Chondrocyte (in vitro differentiated cells): ENCODE results near the gene ITGB4. TPM values are rescaled to one million over a fixed set of nuclear protein-coding genes. Genes with fewer than 3 reads are reported as not detected.
A peak's percentile ranks its signal among the peaks of the same experiment; 100 is the strongest.

ENCODE experiments used
- DNase-seq: peaks from one replicate; pipeline ENCODE4 v3.0.0; 2021; ENCODE audit warnings: mixed read lengths, low spot score
- H3K27ac Mint-ChIP-seq: one replicate; pipeline ENCODE4 v1.8.0; 2021; ENCODE audit warnings: mild to moderate bottlenecking, moderate library complexity, mixed read lengths; ENCODE audit not compliant: unreplicated experiment
- H3K27me3 Mint-ChIP-seq: 2 replicates; pipeline ENCODE4 v1.8.0; 2021; ENCODE audit warnings: low read depth, mixed read lengths
- H3K36me3 Mint-ChIP-seq: 2 replicates; pipeline ENCODE4 v1.8.0; 2021; ENCODE audit warnings: low read depth, mixed read lengths
- H3K4me1 Mint-ChIP-seq: 2 replicates; pipeline ENCODE4 v1.8.0; 2021; ENCODE audit warnings: low read depth, mild to moderate bottlenecking, mixed read lengths
- H3K4me3 Mint-ChIP-seq: one replicate; pipeline ENCODE4 v1.8.0; 2021; ENCODE audit warnings: mild to moderate bottlenecking, moderate library complexity, mixed read lengths; ENCODE audit not compliant: unreplicated experiment
- H3K9me3 Mint-ChIP-seq: 2 replicates; pipeline ENCODE4 v1.8.0; 2021; ENCODE audit warnings: low read depth, mixed read lengths
- total RNA-seq: library from RNA; stranded (reverse); gene quantifications from 3 replicates; pipeline ENCODE4 v1.2.1, GENCODE V29; 2021
- TF ChIP-seq, protein P1 (sequence below): fragments of 200-600 bp; sonication (generic); IDR thresholded peaks from 2 replicates; pipeline ENCODE4 v1.5.0; 2021; ENCODE audit warnings: antibody characterized with exemption, mild to moderate bottlenecking, moderate library complexity

Gene ITGB4
- total RNA-seq, 1 donor from 2014 or later, result 5.6 TPM

- H3K27ac Mint-ChIP-seq, result no peak overlapping the region
- DNase-seq, result peak; percentile 59
- H3K4me1 Mint-ChIP-seq, result peaks cover 4% of the 10 kb centered on the region
- TF ChIP-seq, protein P1, sequence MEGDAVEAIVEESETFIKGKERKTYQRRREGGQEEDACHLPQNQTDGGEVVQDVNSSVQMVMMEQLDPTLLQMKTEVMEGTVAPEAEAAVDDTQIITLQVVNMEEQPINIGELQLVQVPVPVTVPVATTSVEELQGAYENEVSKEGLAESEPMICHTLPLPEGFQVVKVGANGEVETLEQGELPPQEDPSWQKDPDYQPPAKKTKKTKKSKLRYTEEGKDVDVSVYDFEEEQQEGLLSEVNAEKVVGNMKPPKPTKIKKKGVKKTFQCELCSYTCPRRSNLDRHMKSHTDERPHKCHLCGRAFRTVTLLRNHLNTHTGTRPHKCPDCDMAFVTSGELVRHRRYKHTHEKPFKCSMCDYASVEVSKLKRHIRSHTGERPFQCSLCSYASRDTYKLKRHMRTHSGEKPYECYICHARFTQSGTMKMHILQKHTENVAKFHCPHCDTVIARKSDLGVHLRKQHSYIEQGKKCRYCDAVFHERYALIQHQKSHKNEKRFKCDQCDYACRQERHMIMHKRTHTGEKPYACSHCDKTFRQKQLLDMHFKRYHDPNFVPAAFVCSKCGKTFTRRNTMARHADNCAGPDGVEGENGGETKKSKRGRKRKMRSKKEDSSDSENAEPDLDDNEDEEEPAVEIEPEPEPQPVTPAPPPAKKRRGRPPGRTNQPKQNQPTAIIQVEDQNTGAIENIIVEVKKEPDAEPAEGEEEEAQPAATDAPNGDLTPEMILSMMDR, result no peak
- H3K27me3 Mint-ChIP-seq, result no peaks in the 10 kb centered on the region
- H3K36me3 Mint-ChIP-seq, result peaks cover 1% of the 10 kb centered on the region
- H3K9me3 Mint-ChIP-seq, result no peaks in the 10 kb centered on the region
- H3K4me3 Mint-ChIP-seq, result no peak overlapping the region
These were observed 44.7 kb downstream of the ITGB4 start for GRCh38 chr17:75765981-75766380.

- Mint-ChIP-seq H3K27me3 (no peaks in the 10 kb centered on the region), H3K27ac (no peak overlapping the region), H3K4me3 (no peak overlapping the region), H3K4me1 (peaks cover 6% of the 10 kb centered on the region), H3K9me3 (no peaks in the 10 kb centered on the region), H3K36me3 (no peaks in the 10 kb centered on the region)
- TF ChIP-seq, protein P1, result no peak
- no peak for DNase-seq
These were observed 46.6 kb downstream of the ITGB4 start for GRCh38 chr17:75767881-75768280.

GRCh38 chr17:75769536-75769935, 48.3 kb downstream of the ITGB4 start:
- H3K9me3 Mint-ChIP-seq, result no peaks in the 10 kb centered on the region
- H3K27me3 Mint-ChIP-seq, result no peaks in the 10 kb centered on the region
- no peak overlapping the region for H3K27ac Mint-ChIP-seq
- peaks cover 2% of the 10 kb centered on the region for H3K4me1 Mint-ChIP-seq
- no peak overlapping the region for H3K4me3 Mint-ChIP-seq
- no peak for DNase-seq
- H3K36me3 Mint-ChIP-seq, result no peaks in the 10 kb centered on the region
- TF ChIP-seq, protein P1, result no peak

GRCh38 chr17:75771334-75772281, 50.3 kb downstream of the ITGB4 start:
- TF ChIP-seq, protein P1, result peak; percentile 55
- Mint-ChIP-seq H3K4me3 (no peak overlapping the region), H3K27ac (no peak overlapping the region), H3K9me3 (no peaks in the 10 kb centered on the region), H3K4me1 (peaks cover 10% of the 10 kb centered on the region), H3K36me3 (peaks cover 2% of the 10 kb centered on the region), H3K27me3 (no peaks in the 10 kb centered on the region)
- no peak for DNase-seq

DNA sequence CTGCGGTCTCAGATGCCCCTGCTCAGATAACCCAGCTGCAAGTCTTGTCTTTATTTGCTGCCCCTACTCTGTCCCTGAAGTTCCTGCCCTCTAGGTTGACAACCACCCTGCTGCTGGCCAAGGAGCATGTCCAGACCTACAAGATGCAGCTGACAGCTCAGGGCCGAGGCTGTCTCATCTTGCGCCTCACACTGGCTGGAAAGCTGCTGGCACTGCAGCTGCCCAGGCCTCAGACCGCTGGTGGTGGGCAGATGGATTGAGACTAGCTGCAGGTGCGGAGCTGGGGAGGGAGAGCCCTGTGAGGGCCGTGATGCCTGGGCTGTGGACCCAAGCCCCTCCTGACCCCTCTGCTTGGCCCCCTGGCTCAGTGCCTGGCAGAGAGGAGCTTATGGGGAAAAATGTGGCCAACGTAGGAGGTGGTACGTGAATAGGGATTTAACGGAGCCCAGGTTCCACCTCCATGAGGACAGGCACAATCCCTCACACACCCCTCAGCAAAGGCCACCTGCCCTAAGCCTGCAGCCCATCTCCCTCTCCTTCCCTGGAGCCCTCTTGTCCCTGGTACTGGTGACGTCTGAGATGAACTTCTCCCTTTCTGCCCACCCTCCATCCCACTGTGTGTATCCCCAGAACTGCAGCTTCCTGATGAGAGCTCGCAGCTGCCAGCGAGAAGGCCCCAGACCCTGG, 52.0 kb downstream of the ITGB4 start:
- peaks cover 25% of the 10 kb centered on the region for H3K4me1 Mint-ChIP-seq

More for the DNA sequence above, 52.0 kb downstream of the ITGB4 start:
- TF ChIP-seq, protein P1, result no peak
- Mint-ChIP-seq H3K9me3 (no peaks in the 10 kb centered on the region), H3K27ac (no peak overlapping the region), H3K27me3 (no peaks in the 10 kb centered on the region), H3K36me3 (peaks cover 14% of the 10 kb centered on the region), H3K4me3 (no peak overlapping the region)
- DNase-seq, result no peak
